ENCODE measurements around the gene DBNL. TPM values are rescaled to one million over a fixed set of nuclear protein-coding genes. Genes with fewer than 3 reads are reported as not detected.

The DBNL gene
- total RNA-seq, 4 donors from 2014 or later, result 92.2 to 132 (median 124) TPM

GRCh38 chr7:44063547-44063893 is 19.0 kb downstream of the DBNL start:
- Histone ChIP-seq H3K4me1 (peaks cover 0 to 58% (median 19%) of the 10 kb centered on the region in 3 donors), H3K27ac (peak overlapping the region in 1 of 4 donors; percentile 27), H3K36me3 (peaks cover 0 to 41% of the 10 kb centered on the region in 2 donors), H3K27me3 (no peaks in the 10 kb centered on the region), H3K4me3 (no peak overlapping the region), H3K9me3 (no peaks in the 10 kb centered on the region)
- TF ChIP-seq, protein P1, sequence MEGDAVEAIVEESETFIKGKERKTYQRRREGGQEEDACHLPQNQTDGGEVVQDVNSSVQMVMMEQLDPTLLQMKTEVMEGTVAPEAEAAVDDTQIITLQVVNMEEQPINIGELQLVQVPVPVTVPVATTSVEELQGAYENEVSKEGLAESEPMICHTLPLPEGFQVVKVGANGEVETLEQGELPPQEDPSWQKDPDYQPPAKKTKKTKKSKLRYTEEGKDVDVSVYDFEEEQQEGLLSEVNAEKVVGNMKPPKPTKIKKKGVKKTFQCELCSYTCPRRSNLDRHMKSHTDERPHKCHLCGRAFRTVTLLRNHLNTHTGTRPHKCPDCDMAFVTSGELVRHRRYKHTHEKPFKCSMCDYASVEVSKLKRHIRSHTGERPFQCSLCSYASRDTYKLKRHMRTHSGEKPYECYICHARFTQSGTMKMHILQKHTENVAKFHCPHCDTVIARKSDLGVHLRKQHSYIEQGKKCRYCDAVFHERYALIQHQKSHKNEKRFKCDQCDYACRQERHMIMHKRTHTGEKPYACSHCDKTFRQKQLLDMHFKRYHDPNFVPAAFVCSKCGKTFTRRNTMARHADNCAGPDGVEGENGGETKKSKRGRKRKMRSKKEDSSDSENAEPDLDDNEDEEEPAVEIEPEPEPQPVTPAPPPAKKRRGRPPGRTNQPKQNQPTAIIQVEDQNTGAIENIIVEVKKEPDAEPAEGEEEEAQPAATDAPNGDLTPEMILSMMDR (IDR thresholded peaks at IDR 0.05), result no peak
- TF ChIP-seq EP300 (IDR thresholded peaks at IDR 0.05) (no peak), POLR2A (IDR thresholded peaks at IDR 0.05) (no peak), POLR2AphosphoS5 (IDR thresholded peaks at IDR 0.05) (no peak)
- ATAC-seq, result no peak
- 62% methylated on average over 6 of the region's 10 CpGs; no CpG with 5 or more reads in 1 of the 2 donors for WGBS, 2 donors (ENCODE audit: low coverage in 1 of 2)

DNA sequence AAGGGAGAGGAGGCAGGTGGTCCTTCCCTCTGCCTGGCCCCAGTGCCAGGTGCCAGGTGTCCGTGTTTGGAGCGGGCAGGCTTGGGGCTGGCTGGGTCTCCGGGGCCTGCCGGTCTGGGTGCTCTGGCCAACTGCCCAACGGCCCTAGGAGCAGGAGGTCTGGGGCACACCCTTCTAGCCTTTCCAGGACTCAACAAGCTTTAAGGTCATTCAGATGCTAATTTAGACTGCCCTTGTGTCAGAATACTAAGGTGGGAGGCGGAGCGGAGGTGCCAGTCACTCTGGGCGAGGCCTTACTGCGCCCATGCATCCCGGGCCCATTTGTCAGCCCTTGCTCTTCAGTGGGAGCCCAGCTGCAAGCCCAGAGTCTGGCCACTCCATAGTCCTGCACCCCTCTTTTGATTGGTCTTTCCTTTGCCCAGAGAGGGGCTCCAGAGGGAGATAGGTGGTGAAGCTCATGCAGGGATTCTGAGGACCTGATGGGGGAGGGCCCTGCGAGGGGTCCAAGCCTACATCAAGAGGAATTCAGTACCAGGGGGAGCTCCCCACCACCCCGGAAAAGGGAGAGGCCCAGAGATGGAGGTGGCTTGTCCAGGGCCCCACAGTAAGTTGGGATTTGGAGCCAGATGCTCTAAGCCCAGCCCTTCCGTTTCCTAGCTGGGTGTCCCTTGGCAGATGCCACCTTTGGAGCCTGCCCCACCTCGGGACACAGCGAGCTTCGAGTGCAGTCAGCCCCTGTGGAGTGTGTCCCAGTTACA is 19.6 kb downstream of the DBNL start:
- 36% methylated on average over 9 of the region's 16 CpGs; no CpG with 5 or more reads in 1 of the 2 donors for WGBS, 2 donors (ENCODE audit: low coverage in 1 of 2)
- Histone ChIP-seq H3K9me3 (no peaks in the 10 kb centered on the region), H3K27me3 (no peaks in the 10 kb centered on the region), H3K4me3 (no peak overlapping the region), H3K36me3 (peaks cover 0 to 36% of the 10 kb centered on the region in 2 donors), H3K27ac (peak overlapping the region in 1 of 4 donors; percentile 27), H3K4me1 (peaks cover 0 to 58% (median 19%) of the 10 kb centered on the region in 3 donors)
- TF ChIP-seq EP300 (IDR thresholded peaks at IDR 0.05) (no peak), POLR2AphosphoS5 (IDR thresholded peaks at IDR 0.05) (no peak), POLR2A (IDR thresholded peaks at IDR 0.05) (no peak)
- TF ChIP-seq, protein P1 (IDR thresholded peaks at IDR 0.05), result no peak
- no peak for ATAC-seq

GRCh38 chr7:44064791-44065430 is 20.4 kb downstream of the DBNL start:
- Histone ChIP-seq H3K4me1 (peaks cover 0 to 58% (median 19%) of the 10 kb centered on the region in 3 donors), H3K36me3 (peaks cover 0 to 27% of the 10 kb centered on the region in 2 donors), H3K27me3 (no peaks in the 10 kb centered on the region), H3K9me3 (no peaks in the 10 kb centered on the region), H3K4me3 (peak overlapping the region in 1 of 2 donors; percentile 23), H3K27ac (no peak overlapping the region)
- no CpG with 5 or more reads among the region's 33 CpGs for WGBS, 2 donors (ENCODE audit: low coverage in 1 of 2)
- ATAC-seq, result peak; percentile 4
- peak; percentile 33 for TF ChIP-seq POLR2AphosphoS5 (IDR thresholded peaks at IDR 0.05)
- TF ChIP-seq, protein P1 (IDR thresholded peaks at IDR 0.05), result no peak

DNA sequence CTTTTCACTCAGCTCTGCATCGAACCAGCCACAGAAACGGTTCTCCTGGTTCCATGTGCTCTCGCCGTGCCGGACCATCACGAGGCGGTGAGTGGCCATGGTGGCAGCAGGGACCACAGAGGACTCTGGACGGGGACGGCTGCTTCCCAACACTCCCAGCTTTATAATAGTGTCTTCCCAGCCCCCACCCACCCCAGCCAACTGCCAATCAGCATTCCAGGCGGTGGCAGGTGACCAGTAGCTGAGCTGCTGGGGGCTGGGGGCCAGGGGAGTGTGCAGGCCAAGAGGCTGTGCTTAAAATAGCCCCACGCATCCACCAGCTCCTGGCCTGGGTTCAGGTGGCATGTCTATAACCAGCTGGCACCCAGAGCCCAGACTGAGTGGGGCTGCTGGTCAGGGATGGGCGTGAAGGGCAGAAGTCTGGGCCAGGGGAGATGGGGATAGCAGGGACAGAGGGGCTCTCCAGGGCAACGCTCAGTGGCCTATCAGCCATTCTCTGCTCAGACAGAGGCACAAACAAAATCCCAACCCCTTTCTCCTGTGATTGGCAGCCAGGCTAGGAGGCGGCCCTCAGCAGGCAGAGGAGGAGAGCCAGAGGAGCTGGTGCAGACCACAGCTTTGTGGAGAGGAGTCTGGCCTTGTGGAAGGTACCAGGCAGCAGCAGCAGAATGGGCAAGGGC is 21.1 kb downstream of the DBNL start, which contains the start of gene PGAM2:
PGAM2 (minus strand) TSS at position 137 of the 680 bp plus-strand sequence; CDS start at position 99, 38 bp downstream.
- ATAC-seq, result peak; percentile 49

More for the DNA sequence above, 21.1 kb downstream of the DBNL start, which contains the start of gene PGAM2:
- Histone ChIP-seq H3K27ac (no peak within 1 kb of the TSS), H3K4me1 (peaks cover 0 to 58% (median 19%) of the 10 kb centered on the region in 3 donors), H3K4me3 (peak within 1 kb of the TSS in 1 of 2 donors; percentile 23), H3K27me3 (no peaks in the 10 kb centered on the region), H3K9me3 (no peaks in the 10 kb centered on the region), H3K36me3 (peaks cover 0 to 21% of the 10 kb centered on the region in 2 donors)
- TF ChIP-seq POLR2AphosphoS5 (IDR thresholded peaks at IDR 0.05) (peak; percentile 4), POLR2A (IDR thresholded peaks at IDR 0.05) (no peak), EP300 (IDR thresholded peaks at IDR 0.05) (no peak)
- TF ChIP-seq, protein P1 (IDR thresholded peaks at IDR 0.05), result no peak
- WGBS, 2 donors (ENCODE audit: low coverage in 1 of 2), result no CpG with 5 or more reads among the region's 14 CpGs
